ENCODE results near the gene FEN1. TPM values are rescaled to one million over a fixed set of nuclear protein-coding genes. Genes with fewer than 3 reads are reported as not detected.

FEN1 gene
- total and polyA plus RNA-seq, 2 of the 13 experiments (the other 11 are each of a cell fraction or from before 2014, with no cell fraction given), result 12.4 to 102 TPM

- TF ChIP-seq HIC2 (CRISPR knock-in tag; IDR thresholded peaks at IDR 0.05; ENCODE audit: low read depth) (peak; percentile 63; the same call in 1 of the 2 replicates), NFE2L2 (IDR thresholded peaks at IDR 0.05; ENCODE audit: low read length) (no peak), NFYC (CRISPR knock-in tag; IDR thresholded peaks at IDR 0.05) (peak; percentile 84), ZNF589 (CRISPR knock-in tag; conservative IDR thresholded peaks at IDR 0.05) (peak; percentile 43; the same call in 1 of the 2 replicates), ZMYM4 (CRISPR knock-in tag; IDR thresholded peaks at IDR 0.05) (peak; percentile 63; the same call in 1 of the 2 replicates), AGO1 (IDR thresholded peaks at IDR 0.05; ENCODE audit: low read depth, low read length, poor library complexity, severe bottlenecking) (no peak), ERF (CRISPR knock-in tag; IDR thresholded peaks at IDR 0.05) (peak; percentile 82), HOMEZ (CRISPR knock-in tag; IDR thresholded peaks at IDR 0.05; ENCODE audit: low read depth) (no peak), FUBP1 (CRISPR knock-in tag; IDR thresholded peaks at IDR 0.05; ENCODE audit: borderline replicate concordance) (no peak), RCOR2 (CRISPR knock-in tag; IDR thresholded peaks at IDR 0.05) (no peak), PRDM4 (CRISPR knock-in tag; IDR thresholded peaks at IDR 0.05; ENCODE audit: borderline replicate concordance) (no peak), TERF1 (CRISPR knock-in tag; IDR thresholded peaks at IDR 0.05) (no peak), ZNF562 (CRISPR knock-in tag; IDR thresholded peaks at IDR 0.05; ENCODE audit: borderline replicate concordance) (no peak), ZHX1 (CRISPR knock-in tag; IDR thresholded peaks at IDR 0.05; ENCODE audit: low read depth) (0 out of 2 replicates have a peak, but pooled peaks have one; percentile 49), ZNF598 (CRISPR knock-in tag; IDR thresholded peaks at IDR 0.05; ENCODE audit: borderline replicate concordance) (no peak), ZNF720 (CRISPR knock-in tag; IDR thresholded peaks at IDR 0.05) (no peak)
These were observed 36.1 kb upstream of the FEN1 start (continued) for GRCh38 chr11:61756452-61757212.
